Neural crest cell (in vitro differentiated cells): ENCODE measurements around the gene SUSD1. TPM values are rescaled to one million over a fixed set of nuclear protein-coding genes. Genes with fewer than 3 reads are reported as not detected.
A peak's percentile ranks its signal among the peaks of the same experiment; 100 is the strongest.

Experiments used
- DNase-seq: peaks from one replicate; pipeline ENCODE4 v3.0.0; 2021; ENCODE audit warnings: low read depth, mixed read lengths, low spot score
- H3K27ac Mint-ChIP-seq: one replicate; pipeline ENCODE4 v1.8.0; 2021; ENCODE audit warnings: mild to moderate bottlenecking, mixed read lengths; ENCODE audit not compliant: unreplicated experiment
- H3K27me3 Mint-ChIP-seq: 2 replicates; pipeline ENCODE4 v1.8.0; 2021; ENCODE audit warnings: low read depth, mild to moderate bottlenecking, mixed read lengths
- H3K36me3 Mint-ChIP-seq: 2 replicates; pipeline ENCODE4 v1.8.0; 2021; ENCODE audit warnings: low read depth, mild to moderate bottlenecking, mixed read lengths
- H3K4me1 Mint-ChIP-seq: 2 replicates; pipeline ENCODE4 v1.8.0; 2021; ENCODE audit warnings: mixed read lengths
- H3K4me3 Mint-ChIP-seq: one replicate; pipeline ENCODE4 v1.8.0; 2021; ENCODE audit warnings: mild to moderate bottlenecking, mixed read lengths
- H3K9me3 Mint-ChIP-seq: 2 replicates; pipeline ENCODE4 v1.8.0; 2021; ENCODE audit warnings: mixed read lengths
- total RNA-seq: library from RNA; stranded (reverse); gene quantifications from 2 replicates; pipeline ENCODE4 v1.2.1, GENCODE V29; 2021
- TF ChIP-seq, protein P1 (sequence below): fragments of 200-600 bp; sonication (generic); conservative IDR thresholded peaks from 2 replicates; pipeline ENCODE4 v1.5.0; 2021; ENCODE audit warnings: antibody characterized with exemption, mild to moderate bottlenecking

The SUSD1 gene
- total RNA-seq, 1 donor from 2014 or later, result 22.6 TPM

DNA sequence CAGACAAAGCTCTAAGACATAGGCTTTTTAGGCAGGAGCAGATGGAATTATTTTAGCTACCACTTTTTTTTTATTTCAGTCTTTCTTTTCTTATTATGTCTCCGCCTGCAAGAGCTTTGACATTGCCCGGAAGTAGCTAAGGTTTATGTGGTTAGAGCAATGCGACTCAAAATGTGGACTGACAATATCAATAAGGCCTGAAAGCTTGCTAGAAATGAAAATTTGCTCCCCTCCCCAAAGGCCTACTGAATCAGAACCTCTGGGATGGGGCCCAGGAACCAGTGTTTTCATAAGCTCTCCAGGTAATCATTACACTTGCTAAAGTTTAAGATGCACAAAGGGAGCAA lies 81.3 kb downstream of the SUSD1 start:
- no peaks in the 10 kb centered on the region for H3K27me3 Mint-ChIP-seq
- H3K4me1 Mint-ChIP-seq, result peaks cover 20% of the 10 kb centered on the region
- H3K36me3 Mint-ChIP-seq, result peaks cover 13% of the 10 kb centered on the region
- no peak for DNase-seq
- no peak overlapping the region for H3K27ac Mint-ChIP-seq
- no peaks in the 10 kb centered on the region for H3K9me3 Mint-ChIP-seq
- TF ChIP-seq, protein P1, sequence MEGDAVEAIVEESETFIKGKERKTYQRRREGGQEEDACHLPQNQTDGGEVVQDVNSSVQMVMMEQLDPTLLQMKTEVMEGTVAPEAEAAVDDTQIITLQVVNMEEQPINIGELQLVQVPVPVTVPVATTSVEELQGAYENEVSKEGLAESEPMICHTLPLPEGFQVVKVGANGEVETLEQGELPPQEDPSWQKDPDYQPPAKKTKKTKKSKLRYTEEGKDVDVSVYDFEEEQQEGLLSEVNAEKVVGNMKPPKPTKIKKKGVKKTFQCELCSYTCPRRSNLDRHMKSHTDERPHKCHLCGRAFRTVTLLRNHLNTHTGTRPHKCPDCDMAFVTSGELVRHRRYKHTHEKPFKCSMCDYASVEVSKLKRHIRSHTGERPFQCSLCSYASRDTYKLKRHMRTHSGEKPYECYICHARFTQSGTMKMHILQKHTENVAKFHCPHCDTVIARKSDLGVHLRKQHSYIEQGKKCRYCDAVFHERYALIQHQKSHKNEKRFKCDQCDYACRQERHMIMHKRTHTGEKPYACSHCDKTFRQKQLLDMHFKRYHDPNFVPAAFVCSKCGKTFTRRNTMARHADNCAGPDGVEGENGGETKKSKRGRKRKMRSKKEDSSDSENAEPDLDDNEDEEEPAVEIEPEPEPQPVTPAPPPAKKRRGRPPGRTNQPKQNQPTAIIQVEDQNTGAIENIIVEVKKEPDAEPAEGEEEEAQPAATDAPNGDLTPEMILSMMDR, result no peak
- no peak overlapping the region for H3K4me3 Mint-ChIP-seq

DNA sequence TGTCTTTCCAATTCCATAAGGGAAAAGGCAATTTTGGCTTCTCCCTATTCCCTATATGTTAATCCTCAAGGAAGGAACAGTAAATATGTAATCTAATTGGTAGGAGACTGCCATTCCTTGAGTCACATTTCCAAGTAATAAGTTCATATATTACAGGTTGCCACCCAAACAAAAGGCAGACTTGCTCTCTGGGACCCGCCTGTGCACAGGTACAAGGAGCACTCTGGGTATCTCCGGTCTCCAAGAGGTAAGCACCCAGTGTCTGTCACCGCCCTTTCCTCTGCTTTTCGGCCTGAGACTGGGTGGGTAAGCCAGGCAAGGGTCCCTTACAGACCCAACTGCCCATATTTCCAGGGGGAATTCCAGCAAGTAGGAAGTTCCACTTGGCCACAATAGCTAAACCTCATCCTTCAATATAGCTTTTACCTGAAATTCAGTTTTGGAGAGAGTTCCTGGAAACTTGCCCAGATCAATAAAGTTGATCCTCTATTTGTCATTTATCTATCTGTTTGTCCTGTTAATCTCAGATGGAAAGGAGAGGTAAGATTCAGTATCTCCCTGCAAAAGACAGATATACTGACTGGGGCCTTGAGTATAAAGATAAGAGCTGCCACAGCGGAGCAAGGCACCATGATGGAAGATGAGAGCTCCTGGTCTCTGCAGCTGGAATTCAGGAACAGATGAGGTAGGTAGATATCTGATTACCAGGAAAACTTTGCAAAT lies 81.8 kb downstream of the SUSD1 start:
- H3K4me1 Mint-ChIP-seq, result peaks cover 17% of the 10 kb centered on the region
- H3K9me3 Mint-ChIP-seq, result no peaks in the 10 kb centered on the region
- DNase-seq, result no peak
- H3K27ac Mint-ChIP-seq, result no peak overlapping the region
- H3K4me3 Mint-ChIP-seq, result no peak overlapping the region
- H3K27me3 Mint-ChIP-seq, result no peaks in the 10 kb centered on the region
- TF ChIP-seq, protein P1, result no peak
- H3K36me3 Mint-ChIP-seq, result peaks cover 13% of the 10 kb centered on the region

DNA sequence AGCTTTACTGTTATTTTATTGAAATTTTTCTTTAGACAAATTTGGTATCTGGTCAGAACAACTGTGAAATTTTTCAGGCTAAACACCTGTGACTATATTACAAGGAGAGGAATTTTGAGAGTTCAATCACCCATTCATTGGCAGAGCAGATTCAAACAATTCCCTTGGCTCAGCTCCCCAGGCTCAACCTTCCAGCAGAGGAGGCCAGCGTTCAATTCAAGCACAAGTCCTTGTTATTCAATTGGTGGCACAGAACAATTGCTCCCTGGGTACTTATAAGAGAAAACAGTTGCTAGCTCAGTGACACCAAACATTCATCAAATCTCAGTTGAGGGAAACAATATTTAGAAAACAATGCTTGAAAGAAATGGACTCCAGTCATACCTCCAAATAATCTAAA lies 83.3 kb downstream of the SUSD1 start:
- DNase-seq, result no peak
- H3K9me3 Mint-ChIP-seq, result no peaks in the 10 kb centered on the region
- no peak overlapping the region for H3K27ac Mint-ChIP-seq
- peaks cover 11% of the 10 kb centered on the region for H3K36me3 Mint-ChIP-seq
- peaks cover 9% of the 10 kb centered on the region for H3K4me1 Mint-ChIP-seq
- H3K27me3 Mint-ChIP-seq, result no peaks in the 10 kb centered on the region
- no peak overlapping the region for H3K4me3 Mint-ChIP-seq
- TF ChIP-seq, protein P1, result peak; percentile 39

DNA sequence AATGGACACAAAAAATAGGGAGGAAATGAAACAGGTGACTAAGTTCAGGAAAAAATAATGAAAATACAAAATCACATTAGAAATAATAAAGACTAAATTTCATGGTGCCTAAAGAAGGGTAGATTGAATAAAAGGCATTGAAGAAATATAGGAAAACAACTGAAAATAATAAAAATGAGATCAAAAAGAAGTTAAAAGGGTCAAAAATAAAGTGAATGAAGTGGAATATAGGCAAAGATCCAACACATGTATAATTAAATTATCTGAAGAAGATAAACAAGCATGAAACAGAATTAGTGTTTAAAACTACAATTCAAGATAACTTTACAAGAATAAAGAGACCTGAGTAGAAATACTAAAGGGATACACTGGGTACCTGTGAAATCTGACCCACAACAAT lies 87.6 kb downstream of the SUSD1 start:
- Mint-ChIP-seq H3K4me1 (peaks cover 9% of the 10 kb centered on the region), H3K36me3 (peaks cover 5% of the 10 kb centered on the region), H3K27ac (no peak overlapping the region), H3K9me3 (no peaks in the 10 kb centered on the region), H3K4me3 (no peak overlapping the region), H3K27me3 (no peaks in the 10 kb centered on the region)
- TF ChIP-seq, protein P1, result no peak
- no peak for DNase-seq

DNA sequence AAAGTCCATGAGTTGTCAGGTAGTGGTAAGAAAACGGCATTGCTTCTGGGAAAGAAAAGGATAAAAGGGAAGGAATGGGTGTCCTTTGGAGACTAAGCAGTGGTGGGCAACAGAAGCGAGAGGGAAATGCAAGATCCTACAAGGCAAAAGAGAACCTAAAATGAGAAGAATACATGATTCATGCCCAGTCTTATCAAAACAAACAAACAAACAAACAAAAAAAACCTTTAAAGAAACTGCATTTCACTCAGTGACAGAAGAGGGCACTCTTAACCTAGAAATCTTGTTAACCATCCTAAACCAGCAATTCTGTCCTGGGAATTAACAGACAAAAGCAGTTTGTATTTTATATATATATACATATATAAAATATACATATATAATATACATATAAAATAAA lies 88.5 kb downstream of the SUSD1 start:
- no peak overlapping the region for H3K27ac Mint-ChIP-seq
- no peaks in the 10 kb centered on the region for H3K27me3 Mint-ChIP-seq
- H3K4me3 Mint-ChIP-seq, result no peak overlapping the region
- TF ChIP-seq, protein P1, result peak; percentile 74
- H3K4me1 Mint-ChIP-seq, result peaks cover 3% of the 10 kb centered on the region
- H3K9me3 Mint-ChIP-seq, result no peaks in the 10 kb centered on the region
- DNase-seq, result no peak
- peaks cover 9% of the 10 kb centered on the region for H3K36me3 Mint-ChIP-seq
